ENCODE measurements around the gene NECTIN3. TPM values are rescaled to one million over a fixed set of nuclear protein-coding genes. Genes with fewer than 3 reads are reported as not detected.

NECTIN3 gene, protein sequence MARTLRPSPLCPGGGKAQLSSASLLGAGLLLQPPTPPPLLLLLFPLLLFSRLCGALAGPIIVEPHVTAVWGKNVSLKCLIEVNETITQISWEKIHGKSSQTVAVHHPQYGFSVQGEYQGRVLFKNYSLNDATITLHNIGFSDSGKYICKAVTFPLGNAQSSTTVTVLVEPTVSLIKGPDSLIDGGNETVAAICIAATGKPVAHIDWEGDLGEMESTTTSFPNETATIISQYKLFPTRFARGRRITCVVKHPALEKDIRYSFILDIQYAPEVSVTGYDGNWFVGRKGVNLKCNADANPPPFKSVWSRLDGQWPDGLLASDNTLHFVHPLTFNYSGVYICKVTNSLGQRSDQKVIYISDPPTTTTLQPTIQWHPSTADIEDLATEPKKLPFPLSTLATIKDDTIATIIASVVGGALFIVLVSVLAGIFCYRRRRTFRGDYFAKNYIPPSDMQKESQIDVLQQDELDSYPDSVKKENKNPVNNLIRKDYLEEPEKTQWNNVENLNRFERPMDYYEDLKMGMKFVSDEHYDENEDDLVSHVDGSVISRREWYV
- 53.0 and 63.2 TPM in 2 replicates for total RNA-seq

DNA sequence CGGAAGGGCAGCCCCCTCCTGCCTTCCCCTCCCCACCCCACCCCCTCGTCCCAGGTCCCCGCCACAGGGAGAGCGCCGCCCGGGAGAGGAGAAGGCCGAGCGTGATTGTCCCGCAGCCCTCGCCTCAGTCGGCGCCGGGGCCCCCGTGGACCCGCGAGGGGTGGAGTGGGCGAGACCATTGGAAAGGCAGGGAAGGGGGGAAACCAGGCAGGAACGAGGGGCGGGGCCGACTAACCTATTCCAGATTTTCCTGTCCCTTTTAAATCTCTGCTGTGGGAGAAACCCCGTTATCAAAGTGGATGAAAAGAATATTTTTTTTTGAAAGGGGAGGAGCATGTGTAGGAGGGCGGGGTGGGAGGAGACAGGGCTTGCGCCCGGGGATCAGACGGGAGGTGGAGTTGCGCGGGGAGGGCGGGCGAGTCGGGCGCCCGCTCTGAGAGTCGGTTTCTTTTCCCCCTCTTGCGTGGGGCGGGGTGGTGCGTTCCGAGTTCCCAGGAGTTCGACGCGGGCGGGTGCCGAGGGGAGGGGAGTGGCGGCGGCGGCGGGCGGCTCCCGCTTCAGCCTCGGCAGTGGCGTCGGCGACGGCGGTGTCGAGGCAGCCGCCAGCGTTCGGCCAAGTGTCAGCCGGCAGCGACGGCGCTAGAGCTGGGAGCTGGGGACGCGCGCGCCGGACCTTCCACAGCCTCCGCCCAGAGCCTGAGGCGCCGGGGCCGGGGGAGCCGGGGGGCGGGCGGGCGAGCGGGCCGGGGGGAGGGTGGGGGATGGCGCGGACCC, at the start of gene NECTIN3:
Gene NECTIN3, plus strand, starts transcription at position 560 of the 774 bp plus-strand sequence. Its CDS starts 202 bp downstream, at position 762.

